Fibroblast of lung (primary cell): ENCODE data around the gene SRP14.

Experiments used
- CTCF ChIP-seq, 2 donors: IDR thresholded peaks in 1 of 2; conservative IDR thresholded peaks in 1 of 2; 1 replicate in 1 of 2; 2 replicates in 1 of 2; pipeline ENCODE4 v1.5.1; 2011 to 2012; ENCODE audit warnings: low read length in 2 of 2, control low read depth in 1 of 2, inconsistent platforms in 1 of 2, low read depth in 1 of 2, mild to moderate bottlenecking in 1 of 2
- EZH2 ChIP-seq: IDR thresholded peaks from 2 replicates; pipeline ENCODE4 v1.5.1; 2012; ENCODE audit warnings: low read length, control low read depth, mild to moderate bottlenecking; ENCODE audit errors: missing control alignments

DNA sequence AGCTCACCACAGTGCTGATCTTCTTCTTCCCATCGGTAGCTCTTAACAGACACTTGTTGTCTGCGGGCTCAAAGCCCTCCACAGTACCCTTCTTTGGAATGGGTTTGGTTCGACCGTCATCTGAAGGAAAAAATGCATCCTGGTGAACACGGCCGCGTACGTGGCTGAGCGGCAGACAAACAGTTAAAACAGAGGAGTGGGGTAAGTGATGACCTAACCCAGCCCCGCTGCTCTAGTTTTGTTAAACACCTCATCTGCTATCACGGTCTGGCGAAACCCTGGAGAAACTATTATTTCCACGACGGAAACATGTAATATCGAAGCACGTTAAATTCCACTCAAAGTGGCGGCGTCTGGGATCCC lies 725 bp downstream of the SRP14 start:
- TF ChIP-seq CTCF (conservative IDR thresholded peaks at IDR 0.05 in 1 of 2, IDR thresholded peaks at IDR 0.05 in 1 of 2; ENCODE audit: low read depth in 1 of 2, low read length in 2 of 2), result no peak
- no peak for TF ChIP-seq EZH2
